ENCODE data around the gene OR51B5.

The OR51B5 gene

GRCh38 chr11:5343474-5344335 is at the start of gene OR51B5:
Gene OR51B5 (minus strand): TSS chr11:5343524. CDS start chr11:5343524, 0 bp downstream.
- H3K4me3 ChIP-seq (ENCODE audit: low read depth, low read length) = no peak within 1 kb of the TSS
- no peak within 1 kb of the TSS for H3K27ac ChIP-seq
- H3K9ac ChIP-seq = no peak within 1 kb of the TSS
- H2AFZ ChIP-seq = no peak within 1 kb of the TSS
- no peaks in the 10 kb centered on the region for H3K9me3 ChIP-seq (ENCODE audit: control insufficient read depth, low read length)
- TF ChIP-seq CTCF (IDR thresholded peaks at IDR 0.05) = no peak
- no peaks in the 10 kb centered on the region for H3K27me3 ChIP-seq (ENCODE audit: control insufficient read depth, insufficient read depth, low read length)
- no peaks in the 10 kb centered on the region for H3K36me3 ChIP-seq (ENCODE audit: control insufficient read depth, insufficient read depth, low read length)
- no peaks in the 10 kb centered on the region for H3K4me1 ChIP-seq
- H3K4me2 ChIP-seq (ENCODE audit: low read length) = no peak within 1 kb of the TSS
- no peaks in the 10 kb centered on the region for H3K79me2 ChIP-seq

- TF ChIP-seq CTCF (IDR thresholded peaks at IDR 0.05) = no peak
- Histone ChIP-seq H3K9ac (no peak overlapping the region), H3K4me3 (ENCODE audit: low read depth, low read length) (no peak overlapping the region), H3K27me3 (ENCODE audit: control insufficient read depth, insufficient read depth, low read length) (no peaks in the 10 kb centered on the region), H3K4me1 (no peaks in the 10 kb centered on the region), H3K4me2 (ENCODE audit: low read length) (no peak overlapping the region), H2AFZ (no peak overlapping the region), H3K36me3 (ENCODE audit: control insufficient read depth, insufficient read depth, low read length) (no peaks in the 10 kb centered on the region), H3K9me3 (ENCODE audit: control insufficient read depth, low read length) (no peaks in the 10 kb centered on the region), H3K79me2 (no peaks in the 10 kb centered on the region), H3K27ac (no peak overlapping the region)
Measured at GRCh38 chr11:5390210-5390609, 46.9 kb upstream of the OR51B5 start.

GRCh38 chr11:5384335-5384734 is 41.0 kb upstream of the OR51B5 start:
- no peak overlapping the region for H3K9ac ChIP-seq
- TF ChIP-seq CTCF (IDR thresholded peaks at IDR 0.05) = no peak
- H3K4me3 ChIP-seq (ENCODE audit: low read depth, low read length) = no peak overlapping the region
- H3K4me1 ChIP-seq = no peaks in the 10 kb centered on the region
- no peaks in the 10 kb centered on the region for H3K9me3 ChIP-seq (ENCODE audit: control insufficient read depth, low read length)
- H3K4me2 ChIP-seq (ENCODE audit: low read length) = no peak overlapping the region
- H3K27me3 ChIP-seq (ENCODE audit: control insufficient read depth, insufficient read depth, low read length) = no peaks in the 10 kb centered on the region
- no peak overlapping the region for H3K27ac ChIP-seq
- no peaks in the 10 kb centered on the region for H3K36me3 ChIP-seq (ENCODE audit: control insufficient read depth, insufficient read depth, low read length)
- H3K79me2 ChIP-seq = no peaks in the 10 kb centered on the region
- no peak overlapping the region for H2AFZ ChIP-seq

- Histone ChIP-seq H3K4me3 (ENCODE audit: low read depth, low read length) (no peak within 1 kb of the TSS), H3K27me3 (ENCODE audit: control insufficient read depth, insufficient read depth, low read length) (no peaks in the 10 kb centered on the region), H3K4me1 (no peaks in the 10 kb centered on the region), H3K27ac (no peak within 1 kb of the TSS), H3K79me2 (no peaks in the 10 kb centered on the region), H3K9ac (no peak within 1 kb of the TSS), H3K4me2 (ENCODE audit: low read length) (no peak within 1 kb of the TSS), H3K36me3 (ENCODE audit: control insufficient read depth, insufficient read depth, low read length) (no peaks in the 10 kb centered on the region), H3K9me3 (ENCODE audit: control insufficient read depth, low read length) (no peaks in the 10 kb centered on the region), H2AFZ (no peak within 1 kb of the TSS)
- TF ChIP-seq CTCF (IDR thresholded peaks at IDR 0.05) = no peak
Measured at GRCh38 chr11:5383576-5383975, 40.3 kb upstream of the OR51B5 start, which contains the start of gene OR51M1. Gene OR51M1 (plus strand): TSS chr11:5383812. CDS start chr11:5389399, 5,587 bp downstream.

Data from parathyroid adenoma (tissue), 2 donors.